Measurements from ENCODE around the gene MUC5B. TPM values are rescaled to one million over a fixed set of nuclear protein-coding genes. Genes with fewer than 3 reads are reported as not detected.
"Not testable (repeated sequence)": the region's sequence is repeated elsewhere in the genome, so short reads cannot be mapped to it uniquely, and the experiment has no call there.

The MUC5B gene
- total RNA-seq, 2 experiments from 2014 or later: not detected

DNA sequence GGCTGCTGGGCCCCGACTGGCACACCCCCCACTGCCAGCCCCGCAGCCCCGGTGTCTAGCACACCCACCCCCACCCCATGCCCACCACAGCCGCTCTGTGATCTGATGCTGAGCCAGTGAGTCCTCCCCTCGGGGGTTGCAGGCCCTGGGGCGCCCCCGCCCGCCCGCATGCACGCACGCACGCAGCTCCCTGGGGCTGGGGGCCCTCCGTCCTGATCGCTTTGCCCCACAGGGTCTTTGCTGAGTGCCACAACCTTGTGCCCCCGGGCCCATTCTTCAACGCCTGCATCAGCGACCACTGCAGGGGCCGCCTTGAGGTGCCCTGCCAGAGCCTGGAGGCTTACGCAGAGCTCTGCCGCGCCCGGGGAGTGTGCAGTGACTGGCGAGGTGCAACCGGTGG, 32.3 kb downstream of the MUC5B start:
- no peaks in the 10 kb centered on the region for H3K27me3 Mint-ChIP-seq
- no peak for DNase-seq
- no peak for ATAC-seq (ENCODE audit: low read depth)
- H3K36me3 Mint-ChIP-seq: peaks cover 1% of the 10 kb centered on the region
- H3K4me3 Mint-ChIP-seq: no peak overlapping the region
- peaks cover 10% of the 10 kb centered on the region for H3K9me3 Mint-ChIP-seq
- no peaks in the 10 kb centered on the region for H3K4me1 Mint-ChIP-seq
- H3K27ac Mint-ChIP-seq: no peak overlapping the region
- POLR2A ChIA-PET: no interaction called here

DNA sequence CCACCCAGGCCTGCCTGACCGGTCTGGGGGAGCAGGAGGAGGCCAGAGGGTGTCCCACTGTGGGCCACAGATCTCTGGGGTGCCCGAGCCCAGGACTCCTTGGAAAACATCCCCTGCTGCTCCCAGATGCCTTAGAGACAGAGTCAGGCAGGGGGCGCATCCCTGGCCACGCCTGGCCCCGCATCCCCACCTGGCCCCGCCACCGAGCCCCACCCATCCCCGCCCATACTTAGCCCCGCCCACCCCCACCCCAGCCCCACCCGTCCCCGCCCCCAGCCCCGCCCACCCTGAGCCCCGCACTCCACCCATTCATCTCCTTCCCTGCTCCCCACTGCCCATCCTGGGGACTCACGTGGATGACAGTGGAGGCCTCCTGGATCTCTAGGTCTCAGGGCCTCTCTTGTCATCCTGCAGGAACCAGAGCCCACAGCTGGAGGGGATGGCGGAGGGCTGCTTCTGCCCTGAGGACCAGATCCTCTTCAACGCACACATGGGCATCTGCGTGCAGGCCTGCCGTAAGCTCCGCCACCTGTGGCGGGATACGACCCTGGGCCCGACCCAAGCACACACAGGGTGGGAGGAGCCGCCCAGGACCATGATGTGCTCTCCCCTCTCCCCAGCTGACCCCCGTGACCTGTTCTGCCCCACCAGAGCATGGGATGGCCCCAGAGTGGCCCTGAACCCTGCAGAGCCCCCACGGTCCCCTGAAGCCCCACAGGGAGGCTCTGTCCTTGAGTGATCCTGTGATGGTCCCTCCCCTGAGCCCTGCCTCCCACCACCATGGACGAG, 33.6 kb downstream of the MUC5B start:
- Mint-ChIP-seq H3K4me3 (no peak overlapping the region), H3K9me3 (peaks cover 3% of the 10 kb centered on the region), H3K4me1 (no peaks in the 10 kb centered on the region), H3K27ac (no peak overlapping the region), H3K36me3 (peaks cover 1% of the 10 kb centered on the region), H3K27me3 (no peaks in the 10 kb centered on the region)
- no peak for DNase-seq
- ATAC-seq (ENCODE audit: low read depth): no peak
- POLR2A ChIA-PET: no interaction called here

DNA sequence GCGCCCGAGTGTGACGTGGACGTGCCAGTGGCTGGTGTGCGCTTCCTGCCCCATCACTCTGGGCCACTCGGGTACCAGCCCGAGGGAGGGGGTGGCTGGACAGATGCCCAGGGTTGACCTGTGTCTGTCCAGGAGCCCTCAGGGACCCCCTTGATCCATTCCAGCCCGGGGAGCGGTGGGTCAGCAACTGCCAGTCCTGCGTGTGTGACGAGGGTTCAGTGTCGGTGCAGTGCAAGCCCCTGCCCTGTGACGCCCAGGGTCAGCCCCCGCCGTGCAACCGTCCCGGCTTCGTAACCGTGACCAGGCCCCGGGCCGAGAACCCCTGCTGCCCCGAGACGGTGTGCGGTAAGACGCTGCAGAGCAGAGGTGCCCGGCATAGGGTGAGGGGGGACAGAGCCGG, 34.5 kb downstream of the MUC5B start:
- DNase-seq (no peak), ATAC-seq (ENCODE audit: low read depth) (no peak)
- POLR2A ChIA-PET: no interaction called here
- Mint-ChIP-seq H3K4me1 (peaks cover 1% of the 10 kb centered on the region), H3K27me3 (no peaks in the 10 kb centered on the region), H3K36me3 (no peaks in the 10 kb centered on the region), H3K27ac (no peak overlapping the region), H3K9me3 (no peaks in the 10 kb centered on the region), H3K4me3 (no peak overlapping the region)

DNA sequence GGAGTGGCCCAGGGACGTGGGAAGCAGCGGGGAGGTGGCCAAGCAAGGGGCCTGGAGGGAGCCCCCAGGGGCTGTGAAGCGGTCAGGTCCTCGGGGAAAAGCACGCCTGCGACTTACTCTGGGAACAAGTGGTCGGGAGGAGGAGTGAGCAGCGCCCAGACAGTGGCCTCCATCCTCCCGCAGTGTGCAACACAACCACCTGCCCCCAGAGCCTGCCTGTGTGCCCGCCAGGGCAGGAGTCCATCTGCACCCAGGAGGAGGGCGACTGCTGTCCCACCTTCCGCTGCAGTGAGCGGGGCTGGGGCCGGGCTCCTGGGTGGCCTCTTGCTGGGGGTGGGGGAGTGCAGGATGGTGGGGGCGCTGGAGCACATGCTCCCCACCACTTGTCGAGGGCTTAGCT, 35.0 kb downstream of the MUC5B start:
- DNase-seq (no peak), ATAC-seq (ENCODE audit: low read depth) (no peak)
- POLR2A ChIA-PET: no interaction called here
- no peak overlapping the region for H3K27ac Mint-ChIP-seq
- H3K9me3 Mint-ChIP-seq: no peaks in the 10 kb centered on the region
- H3K27me3 Mint-ChIP-seq: no peaks in the 10 kb centered on the region
- H3K36me3 Mint-ChIP-seq: no peaks in the 10 kb centered on the region
- H3K4me1 Mint-ChIP-seq: peaks cover 4% of the 10 kb centered on the region
- no peak overlapping the region for H3K4me3 Mint-ChIP-seq

DNA sequence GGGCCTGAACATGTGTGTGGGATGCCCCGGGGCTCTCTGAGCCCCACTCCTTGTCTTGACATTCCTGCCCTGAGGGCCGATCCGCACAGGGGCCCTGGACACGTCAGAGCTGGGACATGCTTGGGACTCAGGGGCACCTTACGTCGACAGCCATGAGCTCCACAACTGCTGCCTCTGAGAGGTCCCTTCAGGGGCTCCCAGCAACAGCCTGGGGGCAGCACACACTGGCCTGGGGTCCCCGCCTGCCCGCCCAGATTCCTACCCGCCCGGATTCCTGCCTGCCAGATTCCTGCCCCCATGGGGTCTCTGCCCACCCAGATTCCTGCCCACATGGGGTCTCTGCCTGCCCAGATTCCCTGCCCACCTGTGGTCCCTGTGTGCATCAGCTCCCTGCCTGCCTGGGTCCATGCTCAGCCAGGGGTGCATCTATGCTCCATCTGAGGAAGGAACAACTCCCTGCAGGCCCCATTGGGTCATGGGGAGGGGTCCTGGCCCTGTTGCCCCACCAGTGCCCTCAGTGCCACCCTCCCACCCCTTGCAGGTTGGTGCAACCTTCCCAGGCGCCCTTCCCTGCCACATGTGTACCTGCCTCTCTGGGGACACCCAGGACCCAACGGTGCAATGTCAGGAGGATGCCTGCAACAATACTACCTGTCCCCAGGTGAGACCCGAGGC, 35.7 kb downstream of the MUC5B start:
- H3K27ac Mint-ChIP-seq: no peak overlapping the region
- DNase-seq (no peak), ATAC-seq (ENCODE audit: low read depth) (no peak)
- H3K36me3 Mint-ChIP-seq: no peaks in the 10 kb centered on the region
- no peak overlapping the region for H3K4me3 Mint-ChIP-seq
- no peaks in the 10 kb centered on the region for H3K27me3 Mint-ChIP-seq
- POLR2A ChIA-PET: no interaction called here
- no peaks in the 10 kb centered on the region for H3K9me3 Mint-ChIP-seq
- H3K4me1 Mint-ChIP-seq: peaks cover 4% of the 10 kb centered on the region

DNA sequence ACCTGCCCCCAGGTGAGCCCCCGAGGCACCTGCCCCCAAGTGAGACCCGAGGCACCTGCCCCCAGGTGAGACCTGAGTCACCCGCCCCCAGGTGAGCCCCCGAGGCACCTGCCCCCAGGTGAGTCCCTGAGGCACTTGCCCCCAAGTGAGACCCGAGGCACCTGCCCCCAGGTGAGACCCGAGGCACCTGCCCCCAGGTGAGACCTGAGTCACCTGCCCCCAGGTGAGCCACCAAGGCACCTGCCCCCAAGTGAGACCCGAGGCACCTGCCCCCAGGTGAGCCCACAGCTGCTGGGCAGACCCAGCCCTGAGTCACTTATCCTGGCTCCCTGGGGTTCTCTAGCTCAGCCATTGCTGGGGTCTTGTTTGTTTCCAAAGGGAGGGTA, 36.2 kb downstream of the MUC5B start:
- Mint-ChIP-seq H3K27ac (no peak overlapping the region), H3K27me3 (no peaks in the 10 kb centered on the region), H3K36me3 (no peaks in the 10 kb centered on the region), H3K4me1 (peaks cover 4% of the 10 kb centered on the region), H3K4me3 (no peak overlapping the region), H3K9me3 (no peaks in the 10 kb centered on the region)
- POLR2A ChIA-PET: no interaction called here
- ATAC-seq (ENCODE audit: low read depth): no peak
- DNase-seq: no peak

DNA sequence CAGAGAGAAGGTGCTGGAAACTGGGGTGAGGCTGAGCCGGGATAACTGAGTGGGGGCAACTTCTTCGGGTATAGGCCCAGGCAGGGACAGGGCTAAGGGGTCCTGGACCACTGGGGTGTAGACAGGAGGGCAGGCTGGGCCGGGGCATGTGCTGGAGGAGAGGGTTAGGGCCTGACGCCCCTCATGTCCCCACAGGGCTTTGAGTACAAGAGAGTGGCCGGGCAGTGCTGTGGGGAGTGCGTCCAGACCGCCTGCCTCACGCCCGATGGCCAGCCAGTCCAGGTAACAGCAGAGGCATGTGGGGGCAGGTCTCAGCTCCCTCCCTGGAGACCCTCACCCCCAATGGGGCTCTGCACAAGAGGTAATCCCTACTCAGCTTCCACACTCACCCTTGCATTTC, 36.7 kb downstream of the MUC5B start:
- POLR2A ChIA-PET: no interaction called here
- H3K36me3 Mint-ChIP-seq: peaks cover 1% of the 10 kb centered on the region
- H3K27ac Mint-ChIP-seq: no peak overlapping the region
- ATAC-seq (ENCODE audit: low read depth) (no peak), DNase-seq (no peak)
- peaks cover 4% of the 10 kb centered on the region for H3K4me1 Mint-ChIP-seq
- H3K4me3 Mint-ChIP-seq: no peak overlapping the region
- H3K9me3 Mint-ChIP-seq: peaks cover 1% of the 10 kb centered on the region
- no peaks in the 10 kb centered on the region for H3K27me3 Mint-ChIP-seq

DNA sequence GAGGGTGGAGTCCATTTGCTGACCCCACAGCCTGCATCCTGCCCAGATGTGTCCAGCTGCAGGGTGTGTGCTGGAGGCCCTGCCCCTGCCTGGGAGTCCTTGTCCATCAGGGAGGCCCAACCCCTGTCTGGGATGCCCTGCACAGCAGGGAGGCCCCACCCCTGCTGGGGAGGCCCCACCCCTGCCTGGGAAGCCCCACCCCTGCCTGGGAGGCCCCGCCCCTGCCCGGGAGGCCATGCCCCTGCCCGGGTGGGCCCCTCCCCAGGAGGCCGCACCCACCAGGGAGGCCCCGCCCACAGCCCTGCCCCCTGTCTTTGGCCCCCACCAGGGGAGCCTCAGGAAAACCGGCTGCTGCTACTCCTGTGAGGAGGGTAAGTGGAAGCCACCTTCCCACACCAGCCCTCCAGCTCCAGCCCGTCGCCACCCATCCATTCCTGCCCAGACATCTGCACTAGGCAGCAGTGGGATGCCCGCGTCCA, 37.2 kb downstream of the MUC5B start:
- H3K4me3 Mint-ChIP-seq: no peak overlapping the region
- peaks cover 3% of the 10 kb centered on the region for H3K9me3 Mint-ChIP-seq
- H3K27me3 Mint-ChIP-seq: no peaks in the 10 kb centered on the region
- H3K4me1 Mint-ChIP-seq: peaks cover 4% of the 10 kb centered on the region
- POLR2A ChIA-PET: no interaction called here
- H3K36me3 Mint-ChIP-seq: peaks cover 2% of the 10 kb centered on the region
- no peak overlapping the region for H3K27ac Mint-ChIP-seq
- DNase-seq (peak; percentile 52), ATAC-seq (ENCODE audit: low read depth) (peak; percentile 5)

DNA sequence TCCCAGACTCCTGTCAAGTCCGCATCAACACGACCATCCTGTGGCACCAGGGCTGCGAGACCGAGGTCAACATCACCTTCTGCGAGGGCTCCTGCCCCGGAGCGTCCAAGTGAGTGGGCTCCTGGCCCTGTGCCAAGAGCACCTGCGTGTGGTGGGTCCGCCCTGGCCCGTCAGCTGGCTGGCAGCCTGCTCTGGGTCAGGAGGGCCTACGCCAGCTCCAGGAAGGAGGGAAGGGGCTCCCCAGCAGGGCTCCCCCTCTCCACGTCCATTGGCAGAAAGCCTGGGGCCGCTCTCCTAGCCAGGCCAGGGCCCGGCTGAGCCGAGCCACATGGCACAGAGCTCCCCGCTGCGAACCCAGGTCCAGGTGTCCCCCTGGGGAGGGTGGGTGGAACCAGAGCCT, 37.8 kb downstream of the MUC5B start:
- Mint-ChIP-seq H3K27me3 (no peaks in the 10 kb centered on the region), H3K4me1 (peaks cover 4% of the 10 kb centered on the region), H3K9me3 (peaks cover 5% of the 10 kb centered on the region), H3K4me3 (no peak overlapping the region), H3K27ac (no peak overlapping the region), H3K36me3 (peaks cover 2% of the 10 kb centered on the region)
- DNase-seq (no peak), ATAC-seq (ENCODE audit: low read depth) (no peak)
- POLR2A ChIA-PET: no interaction called here

DNA sequence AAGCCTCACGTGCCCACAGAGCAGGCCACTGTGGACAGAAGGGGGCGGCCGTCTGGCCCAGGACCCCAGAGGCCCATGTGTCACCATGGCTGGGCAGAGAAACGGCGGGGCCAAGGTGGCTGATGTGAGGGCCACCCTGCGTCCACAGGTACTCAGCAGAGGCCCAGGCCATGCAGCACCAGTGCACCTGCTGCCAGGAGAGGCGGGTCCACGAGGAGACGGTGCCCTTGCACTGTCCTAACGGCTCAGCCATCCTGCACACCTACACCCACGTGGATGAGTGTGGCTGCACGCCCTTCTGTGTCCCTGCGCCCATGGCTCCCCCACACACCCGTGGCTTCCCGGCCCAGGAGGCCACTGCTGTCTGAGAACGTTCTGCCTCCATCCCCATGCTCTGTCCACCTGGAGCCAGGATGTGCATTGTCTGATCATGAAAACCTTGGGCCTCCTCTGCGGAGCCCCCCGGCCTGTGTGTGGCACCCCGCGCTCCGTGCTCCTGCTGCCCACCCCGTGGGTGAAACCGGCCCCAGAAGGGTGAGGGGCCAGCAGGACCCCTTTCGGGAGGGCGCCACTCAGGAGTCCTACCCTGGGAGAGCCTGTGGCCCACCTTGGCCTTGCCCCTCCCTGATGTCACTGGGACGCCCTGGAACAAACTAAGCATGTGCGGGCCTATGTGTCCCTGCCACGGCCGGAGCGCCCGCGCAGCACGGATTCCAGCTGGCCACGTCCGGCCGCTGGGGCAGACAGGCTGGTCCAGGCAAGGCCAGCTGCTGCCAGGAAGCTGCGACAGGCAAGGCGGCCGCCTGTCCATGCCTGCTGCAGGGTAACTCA, 38.6 kb downstream of the MUC5B start:
- POLR2A ChIA-PET: interaction anchor here (1.7 to 1.8 kb wide), 2 partner anchors 48 to 128 kb away, joined by 5 to 18 read pairs; partner anchors contain the start of genes BRSK2 and TOLLIP
- H3K27me3 Mint-ChIP-seq: no peaks in the 10 kb centered on the region
- H3K4me1 Mint-ChIP-seq: peaks cover 4% of the 10 kb centered on the region
- no peak for ATAC-seq (ENCODE audit: low read depth)
- H3K9me3 Mint-ChIP-seq: peaks cover 5% of the 10 kb centered on the region
- H3K27ac Mint-ChIP-seq: no peak overlapping the region
- peaks cover 2% of the 10 kb centered on the region for H3K36me3 Mint-ChIP-seq
- no peak for DNase-seq
- H3K4me3 Mint-ChIP-seq: peak overlapping the region; percentile 88

DNA sequence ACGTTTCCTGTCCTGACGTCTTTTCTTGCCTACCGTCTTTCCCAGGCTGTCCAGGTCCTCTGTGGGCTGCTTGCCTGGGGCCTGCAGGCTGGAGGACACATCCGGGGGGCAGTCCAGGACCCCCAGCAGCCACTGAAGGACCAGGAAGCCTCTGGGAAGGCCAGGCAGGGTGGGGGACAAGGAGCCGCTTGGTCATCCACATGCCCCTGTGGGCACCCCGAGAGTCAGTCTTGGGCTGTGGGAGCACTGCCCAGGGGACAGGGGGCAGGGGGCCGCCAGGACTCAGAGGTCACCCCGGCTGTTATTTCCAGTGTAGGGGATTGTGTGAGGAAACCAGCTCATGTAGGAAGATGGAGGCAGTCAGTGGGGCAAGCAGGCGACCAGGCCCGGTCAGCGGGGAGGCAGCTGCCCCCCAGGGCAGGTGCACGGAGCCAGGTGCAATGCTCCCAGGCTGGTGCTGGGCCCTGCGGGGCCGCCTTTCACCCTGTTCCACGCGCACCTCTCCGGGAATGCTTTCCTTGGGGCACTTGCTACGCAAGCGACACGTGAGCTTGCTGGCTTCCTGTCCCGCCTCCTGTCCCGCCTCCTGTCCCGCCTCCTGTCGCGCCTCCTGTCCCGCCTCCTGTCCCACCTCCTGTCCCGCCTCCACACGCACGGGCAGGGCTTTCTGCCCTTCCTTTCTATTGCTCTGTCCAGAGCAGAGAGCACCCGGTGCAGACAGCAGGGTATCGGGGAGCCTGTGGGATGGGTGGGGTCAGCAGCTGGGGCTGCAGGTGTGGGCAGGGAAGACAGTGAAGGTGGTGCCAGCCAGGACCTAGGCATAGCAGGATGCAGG, 39.5 kb downstream of the MUC5B start:
- peaks cover 5% of the 10 kb centered on the region for H3K36me3 Mint-ChIP-seq
- POLR2A ChIA-PET: interaction anchor here (0.8 to 1.8 kb wide), 8 partner anchors 14 to 311 kb away, joined by 3 to 18 read pairs (median 3); partner anchors contain the start of genes BRSK2 and TOLLIP
- H3K27me3 Mint-ChIP-seq: no peaks in the 10 kb centered on the region
- peaks cover 6% of the 10 kb centered on the region for H3K4me1 Mint-ChIP-seq
- DNase-seq (peak; percentile 88), ATAC-seq (ENCODE audit: low read depth) (peak; percentile 84)
- H3K4me3 Mint-ChIP-seq: peak overlapping the region; percentile 88
- H3K27ac Mint-ChIP-seq: peak overlapping the region; percentile 98
- H3K9me3 Mint-ChIP-seq: peaks cover 9% of the 10 kb centered on the region

DNA sequence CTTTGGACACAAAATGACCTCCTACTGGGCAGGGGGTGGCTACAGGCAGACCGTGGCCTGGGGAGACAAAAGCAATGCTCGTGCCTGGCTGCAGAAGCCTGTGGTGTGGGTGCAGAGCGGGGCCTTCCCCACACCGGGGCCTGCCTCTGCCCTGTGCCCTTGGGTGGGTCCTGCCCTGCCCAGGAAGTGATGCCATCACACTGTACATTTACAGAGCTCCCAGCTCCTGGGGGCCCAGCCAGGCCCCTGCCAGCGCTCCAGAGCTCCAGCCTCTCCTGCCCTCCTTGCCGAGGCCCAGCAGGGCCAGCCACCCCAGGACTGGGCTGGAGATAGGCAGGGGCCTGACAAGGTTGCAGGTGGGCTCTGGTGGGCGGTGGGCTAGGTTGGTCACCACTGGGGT, 40.1 kb downstream of the MUC5B start:
- peak overlapping the region; percentile 98 for H3K27ac Mint-ChIP-seq
- POLR2A ChIA-PET: interaction anchor here (0.8 to 1.8 kb wide), 8 partner anchors 14 to 310 kb away, joined by 3 to 18 read pairs (median 3); partner anchors contain the start of genes BRSK2 and TOLLIP
- peaks cover 6% of the 10 kb centered on the region for H3K4me1 Mint-ChIP-seq
- peak overlapping the region; percentile 88 for H3K4me3 Mint-ChIP-seq
- DNase-seq (no peak), ATAC-seq (ENCODE audit: low read depth) (peak; percentile 59)
- H3K27me3 Mint-ChIP-seq: no peaks in the 10 kb centered on the region
- H3K36me3 Mint-ChIP-seq: peaks cover 5% of the 10 kb centered on the region
- peaks cover 9% of the 10 kb centered on the region for H3K9me3 Mint-ChIP-seq

DNA sequence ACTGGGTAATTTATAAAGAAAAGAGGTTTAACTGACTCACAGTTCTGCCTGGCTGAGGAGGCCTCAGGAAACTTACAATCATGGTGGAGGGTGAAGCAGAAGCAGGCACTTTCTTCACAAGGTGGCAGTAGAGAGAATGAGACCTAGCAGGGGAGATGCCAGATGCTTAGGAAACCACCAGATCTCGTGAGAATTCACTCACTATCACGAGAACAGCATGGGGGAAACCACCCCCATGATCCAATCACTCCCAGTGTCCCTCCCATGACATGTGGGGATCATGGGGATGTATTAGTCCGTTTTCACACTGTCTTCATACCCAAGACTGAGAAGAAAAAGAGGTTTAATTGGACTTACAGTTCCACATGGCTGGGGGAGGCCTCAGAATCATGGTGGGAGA, 41.6 kb downstream of the MUC5B start:
- POLR2A ChIA-PET; ATAC-seq (ENCODE audit: low read depth); H3K27me3 Mint-ChIP-seq; H3K36me3 Mint-ChIP-seq; H3K27ac Mint-ChIP-seq; DNase-seq; H3K9me3 Mint-ChIP-seq; H3K4me3 Mint-ChIP-seq; H3K4me1 Mint-ChIP-seq: not testable (repeated sequence)
